OCI-LY3 (cell line): ENCODE results near the gene AIF1L.

Experiments
- EZH2phosphoT487 ChIP-seq: fragments of 200-600 bp; shearing (Covaris generic); IDR thresholded peaks from 2 replicates; pipeline ENCODE4 v1.6.1; 2018; ENCODE audit warnings: antibody characterized with exemption, mixed run types, low read depth
- TF ChIP-seq, protein P1 (sequence below): fragments of 200-600, 300-600 bp; sonication (generic); IDR thresholded peaks from 2 replicates; pipeline ENCODE4 v1.5.1; 2014; ENCODE audit warnings: antibody characterized with exemption, low read length, low read depth

DNA sequence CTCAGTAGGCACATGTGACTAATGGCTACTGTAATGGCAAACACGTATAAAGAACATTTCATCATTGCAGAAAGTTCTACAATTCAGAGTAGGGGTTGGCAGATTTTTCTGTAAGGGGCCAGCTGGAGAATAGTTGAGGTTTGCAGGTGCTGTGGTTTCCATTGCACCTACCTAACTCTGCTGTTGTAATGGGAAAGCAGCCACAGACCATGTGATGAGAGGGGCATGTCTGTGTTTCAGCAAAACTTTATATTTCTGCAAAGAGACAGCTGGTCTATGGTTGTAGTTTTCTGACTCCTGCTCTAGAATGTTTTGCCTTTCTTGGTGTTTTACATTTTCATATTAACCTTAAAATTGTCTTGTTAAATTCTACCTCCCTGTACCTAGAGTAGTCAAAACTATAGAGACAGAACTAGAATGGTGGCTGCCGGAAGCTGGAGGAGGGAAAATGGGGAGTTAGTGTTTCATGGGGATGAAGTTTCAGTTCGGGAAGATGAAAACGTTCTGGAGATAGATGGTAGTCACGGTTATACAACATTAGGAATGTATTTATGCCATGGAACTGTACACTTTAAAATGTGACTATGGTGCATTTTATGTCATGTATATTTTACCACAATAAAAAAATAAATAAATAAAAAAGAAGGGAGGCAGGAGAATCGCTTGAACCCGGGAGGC lies 73.4 kb downstream of the AIF1L start:
- TF ChIP-seq, protein P1, sequence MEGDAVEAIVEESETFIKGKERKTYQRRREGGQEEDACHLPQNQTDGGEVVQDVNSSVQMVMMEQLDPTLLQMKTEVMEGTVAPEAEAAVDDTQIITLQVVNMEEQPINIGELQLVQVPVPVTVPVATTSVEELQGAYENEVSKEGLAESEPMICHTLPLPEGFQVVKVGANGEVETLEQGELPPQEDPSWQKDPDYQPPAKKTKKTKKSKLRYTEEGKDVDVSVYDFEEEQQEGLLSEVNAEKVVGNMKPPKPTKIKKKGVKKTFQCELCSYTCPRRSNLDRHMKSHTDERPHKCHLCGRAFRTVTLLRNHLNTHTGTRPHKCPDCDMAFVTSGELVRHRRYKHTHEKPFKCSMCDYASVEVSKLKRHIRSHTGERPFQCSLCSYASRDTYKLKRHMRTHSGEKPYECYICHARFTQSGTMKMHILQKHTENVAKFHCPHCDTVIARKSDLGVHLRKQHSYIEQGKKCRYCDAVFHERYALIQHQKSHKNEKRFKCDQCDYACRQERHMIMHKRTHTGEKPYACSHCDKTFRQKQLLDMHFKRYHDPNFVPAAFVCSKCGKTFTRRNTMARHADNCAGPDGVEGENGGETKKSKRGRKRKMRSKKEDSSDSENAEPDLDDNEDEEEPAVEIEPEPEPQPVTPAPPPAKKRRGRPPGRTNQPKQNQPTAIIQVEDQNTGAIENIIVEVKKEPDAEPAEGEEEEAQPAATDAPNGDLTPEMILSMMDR = no peak
- no peak for TF ChIP-seq EZH2phosphoT487
